Osteoblast (primary cell): ENCODE results near the gene ZNF652. TPM values are rescaled to one million over a fixed set of nuclear protein-coding genes. Genes with fewer than 3 reads are reported as not detected.

Experiments used
- DNase-seq: peaks from one replicate; pipeline ENCODE4 v3.0.0; 2011; ENCODE audit warnings: low spot score, mixed read lengths; ENCODE audit not compliant: insufficient read length; ENCODE audit errors: missing footprints
- H2AFZ ChIP-seq: 2 replicates; pipeline ENCODE4 v1.6.0; 2011; ENCODE audit warnings: mild to moderate bottlenecking, low read length
- H3K27ac ChIP-seq: 2 replicates; pipeline ENCODE4 v1.5.1; 2011; ENCODE audit warnings: mild to moderate bottlenecking, low read depth, low read length, moderate library complexity
- H3K27me3 ChIP-seq: 2 replicates; pipeline ENCODE4 v1.6.0; 2012; ENCODE audit warnings: mild to moderate bottlenecking, control low read depth, inconsistent platforms, low read length, moderate library complexity; ENCODE audit not compliant: insufficient read depth
- H3K36me3 ChIP-seq: 2 replicates; pipeline ENCODE4 v1.5.1; 2011; ENCODE audit warnings: mild to moderate bottlenecking, low read length, control low read depth, moderate library complexity; ENCODE audit not compliant: insufficient read depth
- H3K4me1 ChIP-seq: 2 replicates; pipeline ENCODE4 v1.5.1; 2011; ENCODE audit warnings: mild to moderate bottlenecking, low read length, control low read depth, moderate library complexity; ENCODE audit not compliant: insufficient read depth
- H3K4me2 ChIP-seq: 2 replicates; pipeline ENCODE4 v1.6.0; 2011; ENCODE audit warnings: mild to moderate bottlenecking, low read length; ENCODE audit not compliant: insufficient read depth
- H3K4me3 ChIP-seq: fragments of 200-600 bp; sonication (generic); 3 replicates; pipeline ENCODE4 v1.5.1; 2012; ENCODE audit warnings: mild to moderate bottlenecking, low read length, inconsistent platforms; ENCODE audit not compliant: insufficient read depth
- H3K79me2 ChIP-seq: 2 replicates; pipeline ENCODE4 v1.6.0; 2012; ENCODE audit warnings: mild to moderate bottlenecking, low read length, control low read depth, inconsistent platforms; ENCODE audit not compliant: insufficient read depth
- H3K9me3 ChIP-seq: 2 replicates; pipeline ENCODE4 v1.5.1; 2011; ENCODE audit warnings: low read depth, low read length, control low read depth
- H4K20me1 ChIP-seq: 2 replicates; pipeline ENCODE4 v1.6.0; 2012; ENCODE audit warnings: mild to moderate bottlenecking, low read length, control low read depth; ENCODE audit not compliant: insufficient read depth
- CTCF ChIP-seq: IDR thresholded peaks from 2 replicates; pipeline ENCODE4 v1.5.1; 2011; ENCODE audit warnings: mild to moderate bottlenecking, low read depth, low read length, moderate library complexity; ENCODE audit errors: extremely low read depth
- total RNA-seq: library from RNA; depleted of rRNA; stranded (reverse); fragments of >200 nt; gene quantifications from 2 replicates; pipeline ENCODE4 v1.2.3, GENCODE V29; 2012

Gene ZNF652
- total RNA-seq, 1 donor = 28.2 TPM

- Histone ChIP-seq H3K27me3 (no peaks in the 10 kb centered on the region), H3K9me3 (no peaks in the 10 kb centered on the region), H3K4me1 (peaks cover 29% of the 10 kb centered on the region), H4K20me1 (peaks cover 41% of the 10 kb centered on the region), H2AFZ (no peak overlapping the region), H3K36me3 (no peaks in the 10 kb centered on the region), H3K79me2 (peaks cover 66% of the 10 kb centered on the region), H3K4me2 (peak overlapping the region; percentile 9), H3K27ac (peak overlapping the region; percentile 42), H3K4me3 (no peak overlapping the region)
- TF ChIP-seq CTCF = no peak
- DNase-seq = peak; percentile 47
These were observed 18.8 kb downstream of the ZNF652 start for GRCh38 chr17:49343273-49343672.

- no peaks in the 10 kb centered on the region for H3K27me3 ChIP-seq
- H3K36me3 ChIP-seq = no peaks in the 10 kb centered on the region
- peaks cover 47% of the 10 kb centered on the region for H4K20me1 ChIP-seq
- peak overlapping the region; percentile 59 for H3K4me3 ChIP-seq
- DNase-seq = no peak
- H3K9me3 ChIP-seq = no peaks in the 10 kb centered on the region
- H3K79me2 ChIP-seq = peaks cover 62% of the 10 kb centered on the region
- H3K4me1 ChIP-seq = peaks cover 36% of the 10 kb centered on the region
- peak overlapping the region; percentile 74 for H3K4me2 ChIP-seq
- TF ChIP-seq CTCF = no peak
- no peak overlapping the region for H2AFZ ChIP-seq
- H3K27ac ChIP-seq = peak overlapping the region; percentile 48
These were observed 19.5 kb downstream of the ZNF652 start for GRCh38 chr17:49342575-49342936.

- no peak overlapping the region for H3K4me2 ChIP-seq
- no peaks in the 10 kb centered on the region for H3K27me3 ChIP-seq
- H3K4me3 ChIP-seq = no peak overlapping the region
- H3K27ac ChIP-seq = no peak overlapping the region
- H3K9me3 ChIP-seq = no peaks in the 10 kb centered on the region
- no peak overlapping the region for H2AFZ ChIP-seq
- H3K79me2 ChIP-seq = peaks cover 61% of the 10 kb centered on the region
- TF ChIP-seq CTCF = no peak
- peaks cover 40% of the 10 kb centered on the region for H3K4me1 ChIP-seq
- peaks cover 55% of the 10 kb centered on the region for H4K20me1 ChIP-seq
- no peaks in the 10 kb centered on the region for H3K36me3 ChIP-seq
- no peak for DNase-seq
These were observed 20.7 kb downstream of the ZNF652 start for GRCh38 chr17:49341356-49341755.

GRCh38 chr17:49339354-49339753, 22.7 kb downstream of the ZNF652 start:
- no peaks in the 10 kb centered on the region for H3K36me3 ChIP-seq
- H3K79me2 ChIP-seq = peaks cover 61% of the 10 kb centered on the region
- no peaks in the 10 kb centered on the region for H3K27me3 ChIP-seq
- no peak overlapping the region for H3K27ac ChIP-seq
- H3K4me1 ChIP-seq = peaks cover 44% of the 10 kb centered on the region
- no peak overlapping the region for H3K4me3 ChIP-seq
- peaks cover 54% of the 10 kb centered on the region for H4K20me1 ChIP-seq
- no peak overlapping the region for H2AFZ ChIP-seq
- no peak for TF ChIP-seq CTCF
- no peak overlapping the region for H3K4me2 ChIP-seq
- no peaks in the 10 kb centered on the region for H3K9me3 ChIP-seq
- no peak for DNase-seq
